ENCODE data around the gene SAP30BP. TPM values are rescaled to one million over a fixed set of nuclear protein-coding genes. Genes with fewer than 3 reads are reported as not detected.

The SAP30BP gene
- total and polyA plus RNA-seq, 2 of the 8 experiments (the other 6 are each of a cell fraction or from before 2014, with no cell fraction given): 63.3 to 79.9 TPM

GRCh38 chr17:75731716-75732498, 64.8 kb downstream of the SAP30BP start:
- CTCF ChIA-PET (ENCODE audit: partially characterized antibody): interaction anchor here (0.6 to 4.8 kb wide), 14 partner anchors 11 to 99 kb away, joined by 3 to 44 read pairs (median 4); partner anchors contain the start of genes ITGB4 and SMIM5
- no peak overlapping the region for H4K91ac ChIP-seq (replicated peaks; ENCODE audit: insufficient read length, low read length)
- H3K4me1 ChIP-seq (replicated peaks in 1 of 4; ENCODE audit: control insufficient read depth in 3 of 4, insufficient read depth in 4 of 4, low read length in 3 of 4): no peaks in the 10 kb centered on the region; a peak in 2 of 7 replicates
- no peak overlapping the region for H2BK12ac ChIP-seq (ENCODE audit: low read depth, low read length)
- H2BK20ac ChIP-seq (ENCODE audit: low read length): no peak overlapping the region
- POLR2A ChIA-PET (ENCODE audit: partially characterized antibody): interaction anchor here (0.6 to 2.4 kb wide), 5 partner anchors 10 to 44 kb away, joined by 3 to 11 read pairs (median 3); partner anchors contain the start of gene ITGB4
- H3K27ac ChIP-seq (ENCODE audit: low read depth, low read length): no peak overlapping the region
- H3K56ac ChIP-seq (replicated peaks; ENCODE audit: insufficient read length, low read depth, low read length): no peak overlapping the region
- WGBS, 2 experiments (ENCODE audit: extremely low coverage in 1 of 2, insufficient coverage in 1 of 2, insufficient read length in 1 of 2, insufficient replicate concordance in 2 of 2, low coverage in 1 of 2, low lambda C conversion rate in 2 of 2, missing lambda C conversion rate in 1 of 2): 89% methylated on average over 28 of the region's 31 CpGs; no CpG with 5 or more reads in 1 of the 2 experiments
- no peak overlapping the region for H4K5ac ChIP-seq (ENCODE audit: insufficient read length, low read depth, low read length)
- peaks cover 0 to 5% of the 10 kb centered on the region in 2 experiments for H4K20me1 ChIP-seq (replicated peaks in 1 of 2; ENCODE audit: control insufficient read depth in 1 of 2, insufficient read depth in 2 of 2, low read length in 2 of 2)
- H3K79me1 ChIP-seq (ENCODE audit: low read depth, low read length): no peaks in the 10 kb centered on the region
- no peak overlapping the region for H3K23ac ChIP-seq (ENCODE audit: insufficient read length)
- TF ChIP-seq CTBP2 (IDR thresholded peaks at IDR 0.05; ENCODE audit: borderline replicate concordance, insufficient read depth, insufficient read length, low read length) (no peak), SIRT6 (IDR thresholded peaks at IDR 0.05; ENCODE audit: low read length) (no peak), SP4 (IDR thresholded peaks at IDR 0.05; ENCODE audit: low read length) (no peak), SP1 (IDR thresholded peaks at IDR 0.05; ENCODE audit: low read depth, low read length) (no peak), BACH1 (IDR thresholded peaks at IDR 0.05; ENCODE audit: low read length) (no peak), RNF2 (IDR thresholded peaks at IDR 0.05; ENCODE audit: borderline replicate concordance, low read depth, low read length, missing control alignments, poor library complexity, severe bottlenecking) (no peak)
- TF ChIP-seq, protein P1, sequence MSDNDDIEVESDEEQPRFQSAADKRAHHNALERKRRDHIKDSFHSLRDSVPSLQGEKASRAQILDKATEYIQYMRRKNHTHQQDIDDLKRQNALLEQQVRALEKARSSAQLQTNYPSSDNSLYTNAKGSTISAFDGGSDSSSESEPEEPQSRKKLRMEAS (IDR thresholded peaks at IDR 0.05): no peak
- no peak overlapping the region for H3K4ac ChIP-seq (replicated peaks; ENCODE audit: insufficient read length, low read depth, low read length)
- no peaks in the 10 kb centered on the region for H3K27me3 ChIP-seq (replicated peaks in 1 of 4; ENCODE audit: control insufficient read depth in 3 of 4, extremely low read depth in 1 of 4, insufficient read depth in 3 of 4, low read length in 3 of 4)
- H3K9ac ChIP-seq (replicated peaks in 1 of 4; ENCODE audit: extremely low read depth in 1 of 4, low read depth in 3 of 4, low read length in 3 of 4): no peak overlapping the region
- H2BK15ac ChIP-seq (ENCODE audit: low read length): no peak overlapping the region
- H3K9me3 ChIP-seq (ENCODE audit: insufficient read depth in 2 of 2, low read depth in 1 of 2, low read length in 1 of 2): no peaks in the 10 kb centered on the region
- H3K18ac ChIP-seq (ENCODE audit: extremely low read depth, low read length): no peak overlapping the region
- H3K79me2 ChIP-seq (ENCODE audit: control insufficient read depth in 1 of 2, insufficient read depth in 2 of 2, low read length in 2 of 2): no peaks in the 10 kb centered on the region
- H3K4me2 ChIP-seq (ENCODE audit: insufficient read depth in 1 of 2, low read depth in 2 of 2, low read length in 2 of 2): no peak overlapping the region
- no peak overlapping the region for H3K4me3 ChIP-seq (ENCODE audit: extremely low read depth in 1 of 4, insufficient read depth in 2 of 4, low read depth in 3 of 4, low read length in 4 of 4)
- no peak overlapping the region for H2AK5ac ChIP-seq (ENCODE audit: low read depth, low read length)
- FAIRE-seq (no peak), DNase-seq (ENCODE audit: low read depth in 1 of 2, low spot score in 2 of 2) (no peak)
- H4K8ac ChIP-seq (ENCODE audit: extremely low read depth, insufficient read depth, low read length): no peak overlapping the region
- H3K14ac ChIP-seq (ENCODE audit: insufficient read length): no peak overlapping the region
- no peak overlapping the region for H2BK5ac ChIP-seq (ENCODE audit: low read depth, low read length)
- H3K36me3 ChIP-seq (ENCODE audit: control insufficient read depth in 2 of 4, insufficient read depth in 4 of 4, low read length in 3 of 4): no peaks in the 10 kb centered on the region
- no peaks in the 10 kb centered on the region for H3K23me2 ChIP-seq (ENCODE audit: low read depth, low read length)
- H2AFZ ChIP-seq (ENCODE audit: low read length): no peak overlapping the region
- H2BK120ac ChIP-seq (replicated peaks; ENCODE audit: low read depth, low read length): no peak overlapping the region

Measured in H1 (cell line).